NCI-H146 treated with DMSO at 0.1 percent for 48 hours (cell line): Measurements from ENCODE around the gene SFMBT1.
"Not testable (repeated sequence)": the region's sequence is repeated elsewhere in the genome, so short reads cannot be mapped to it uniquely, and the experiment has no call there.

Experiments used
- DNase-seq: peaks from one replicate; lab custom pipeline; 2025; ENCODE audit not compliant: unreplicated experiment; lab: John Stamatoyannopoulos, UW

Gene SFMBT1

DNA sequence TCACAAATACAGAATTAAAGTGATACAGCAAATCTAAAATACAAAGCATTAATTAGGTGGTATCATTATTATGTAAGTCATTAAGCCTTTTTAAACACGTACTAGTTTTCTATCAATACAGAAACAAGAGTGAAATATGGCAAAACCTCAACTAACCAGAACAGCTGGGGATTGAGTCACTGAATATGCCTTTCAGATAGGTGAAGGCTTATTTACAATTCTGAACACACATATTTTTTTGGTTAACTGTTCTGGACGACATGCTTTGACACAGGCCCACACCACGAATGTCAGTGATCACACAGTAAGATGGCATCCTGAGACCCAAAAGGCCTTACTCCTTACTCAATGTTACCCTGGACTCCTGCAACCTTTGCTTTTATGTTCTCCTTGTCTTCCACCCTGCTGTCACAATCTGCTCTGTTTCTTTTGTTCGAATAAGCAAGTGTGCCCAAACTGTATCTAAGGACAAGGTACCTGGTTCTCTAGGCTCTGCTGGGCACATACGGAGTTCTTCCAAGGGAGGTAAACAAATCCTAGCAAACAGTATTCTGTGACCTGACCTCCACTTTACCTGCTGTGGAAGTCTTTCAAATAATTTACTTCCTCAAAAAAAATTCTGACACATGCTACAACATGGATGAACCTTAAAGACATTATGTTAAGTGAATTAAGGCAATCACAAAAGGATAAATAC, 7.0 kb downstream of the SFMBT1 start:
- no peak for DNase-seq

- no peak for DNase-seq
These were observed 9.9 kb downstream of the SFMBT1 start for GRCh38 chr3:53035825-53036619.

DNA sequence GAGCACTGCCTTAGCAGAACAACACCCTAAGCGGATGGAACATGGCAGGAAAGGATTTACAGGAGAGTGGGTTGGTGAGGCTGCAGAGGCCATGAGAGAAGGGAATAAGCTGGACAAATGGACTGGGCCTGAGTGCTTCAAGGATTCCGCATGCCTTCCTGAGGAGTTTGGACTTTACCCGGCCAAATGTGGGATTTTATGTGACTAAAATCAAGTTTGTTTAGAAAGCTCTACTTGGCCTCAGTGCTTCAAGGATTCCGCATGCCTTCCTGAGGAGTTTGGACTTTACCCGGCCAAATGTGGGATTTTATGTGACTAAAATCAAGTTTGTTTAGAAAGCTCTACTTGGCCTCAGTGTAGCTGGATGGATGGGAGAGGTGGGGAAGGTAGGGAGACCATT, 10.9 kb downstream of the SFMBT1 start:
- not testable (repeated sequence) for DNase-seq

- DNase-seq: not testable (repeated sequence)
These were observed 11.5 kb downstream of the SFMBT1 start for GRCh38 chr3:53034411-53034810.

DNA sequence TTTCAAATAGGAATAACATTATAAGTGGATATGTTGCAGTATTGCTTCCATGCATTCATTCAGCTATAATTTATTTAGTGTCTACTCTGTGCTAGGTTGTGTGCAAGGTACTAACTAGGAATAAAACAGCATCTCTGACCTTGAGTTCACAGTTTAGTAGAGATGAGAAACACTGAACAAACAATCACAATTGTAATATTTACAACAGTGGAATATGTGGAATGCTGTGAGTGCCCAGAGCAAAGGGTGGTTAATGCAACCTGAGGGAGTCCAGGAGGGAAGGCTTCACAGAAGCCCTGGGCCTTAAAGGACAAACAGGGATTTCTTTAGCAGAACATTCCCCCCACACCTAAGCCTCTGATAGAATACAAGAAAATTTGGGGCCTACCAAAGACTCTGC, 13.3 kb downstream of the SFMBT1 start:
- DNase-seq: no peak

DNA sequence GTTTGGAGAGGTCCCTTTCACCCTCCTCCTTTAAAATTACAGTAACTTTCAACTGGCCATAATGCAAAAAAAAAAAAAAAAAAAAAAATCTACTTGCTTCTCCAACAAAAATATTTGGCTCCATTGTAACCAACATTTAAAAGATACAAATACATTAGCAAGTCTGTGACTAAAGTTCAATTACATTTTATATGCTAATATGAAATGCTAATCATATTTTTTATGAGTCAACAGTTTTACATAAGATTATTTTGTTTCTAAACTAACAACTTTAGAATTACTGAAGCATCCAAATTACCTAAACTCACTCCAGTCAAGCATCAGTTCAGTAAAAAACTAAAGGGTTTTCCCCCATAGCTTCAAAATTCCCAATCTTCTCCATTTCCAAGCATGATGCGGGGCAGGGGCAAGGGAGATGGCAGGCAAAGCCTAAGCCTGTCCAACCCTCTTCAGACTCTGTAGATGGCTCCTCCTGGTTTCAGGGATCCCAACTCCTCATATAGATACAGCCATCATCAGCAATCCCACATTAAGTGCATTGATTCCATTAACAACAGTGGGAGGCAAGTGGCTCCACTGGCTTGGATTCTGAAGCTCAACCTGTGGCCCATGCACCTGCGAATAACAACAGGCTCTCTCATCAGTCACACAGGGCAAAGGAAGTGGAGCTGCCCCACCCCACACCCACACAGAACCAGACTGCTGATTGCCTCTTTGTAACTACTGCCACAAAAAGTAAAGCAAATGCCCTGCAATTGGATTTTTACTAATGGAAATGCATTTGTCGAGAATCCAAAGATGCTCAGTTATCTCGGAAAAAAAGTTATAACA, 15.0 kb downstream of the SFMBT1 start:
- no peak for DNase-seq

GRCh38 chr3:53028641-53029040, 17.2 kb downstream of the SFMBT1 start:
- DNase-seq: no peak

DNA sequence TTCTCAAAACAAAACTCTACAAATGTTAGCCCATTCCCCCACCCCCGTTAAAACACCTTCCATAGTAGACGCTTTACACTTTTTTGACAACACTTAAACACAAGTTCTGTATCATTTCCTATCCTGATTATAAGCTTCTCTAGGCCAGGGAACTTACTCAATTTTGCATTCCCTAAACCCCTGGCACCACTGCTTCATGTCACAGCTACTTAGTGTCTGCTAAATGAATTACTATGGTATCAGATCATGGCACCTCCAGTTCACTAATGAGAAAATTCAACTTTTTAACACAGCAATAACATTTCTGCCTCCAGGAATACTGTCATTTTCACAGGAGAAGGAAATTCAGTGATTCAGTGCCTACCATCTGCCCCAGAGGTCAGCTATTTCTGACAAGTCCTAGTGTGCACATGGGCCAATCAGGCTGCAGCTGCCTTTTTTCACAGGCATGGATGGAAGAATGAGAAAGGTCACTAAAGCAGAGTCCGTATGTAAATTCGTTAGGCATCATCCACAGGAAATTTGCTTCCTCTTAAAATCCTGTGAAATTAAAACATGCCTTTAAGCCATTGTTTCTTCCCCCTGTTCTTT, 18.5 kb downstream of the SFMBT1 start:
- DNase-seq: no peak

DNA sequence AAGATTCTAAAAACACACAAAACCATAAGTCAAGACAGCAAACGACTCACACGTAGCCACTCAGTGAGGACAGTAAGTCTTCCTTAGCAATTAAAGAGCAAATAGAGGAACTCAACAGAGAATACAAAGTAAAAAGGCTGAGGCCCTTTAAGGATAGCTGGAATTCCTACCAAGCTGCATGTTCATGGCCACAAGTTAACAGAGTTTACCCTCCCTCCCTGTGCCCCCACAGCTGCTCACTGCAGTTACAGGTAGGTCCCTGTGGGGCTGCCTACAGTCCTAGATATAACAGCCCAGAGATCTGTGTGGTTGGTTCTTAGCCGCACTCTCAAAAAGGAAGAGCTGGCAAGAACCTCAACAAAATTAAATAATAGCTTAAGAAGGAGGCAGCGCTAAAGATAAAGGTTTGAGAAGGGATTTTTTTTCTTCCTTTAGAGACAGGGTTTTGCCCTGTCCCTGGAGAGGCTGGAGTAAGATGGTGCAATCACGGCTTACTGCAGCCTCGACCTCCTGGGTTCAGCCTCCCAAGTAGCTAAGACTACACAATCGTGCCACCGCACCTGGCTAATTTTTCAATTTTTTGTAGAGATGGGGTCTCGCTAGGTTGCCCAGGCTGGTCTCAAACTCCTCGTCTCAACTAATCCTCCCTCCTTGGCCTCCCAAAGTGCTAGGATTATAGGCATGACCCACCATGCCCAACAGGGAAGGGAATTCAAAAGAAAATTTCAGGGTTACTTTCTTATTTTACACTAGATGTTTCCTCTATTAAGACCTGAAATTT, 19.3 kb downstream of the SFMBT1 start:
- no peak for DNase-seq

DNA sequence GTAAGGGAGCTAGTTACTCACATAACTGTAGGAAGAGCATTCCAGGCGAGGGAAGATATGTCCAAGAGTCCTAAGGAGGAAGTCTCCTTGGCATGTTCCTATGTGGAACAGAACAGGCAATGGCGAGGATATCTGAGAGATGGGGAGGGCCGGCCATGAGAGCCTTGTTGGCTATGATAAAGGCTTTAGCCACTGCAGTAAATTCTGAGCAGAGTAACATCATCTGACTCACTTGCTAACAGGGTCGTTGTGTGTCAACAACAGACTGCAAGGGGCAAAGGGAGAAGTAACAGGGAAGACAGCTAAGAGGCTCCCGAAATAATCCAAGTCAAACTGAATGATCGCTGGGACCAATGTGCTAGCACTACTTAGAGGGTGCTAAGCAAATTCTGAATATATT, 21.6 kb downstream of the SFMBT1 start:
- DNase-seq: no peak

DNA sequence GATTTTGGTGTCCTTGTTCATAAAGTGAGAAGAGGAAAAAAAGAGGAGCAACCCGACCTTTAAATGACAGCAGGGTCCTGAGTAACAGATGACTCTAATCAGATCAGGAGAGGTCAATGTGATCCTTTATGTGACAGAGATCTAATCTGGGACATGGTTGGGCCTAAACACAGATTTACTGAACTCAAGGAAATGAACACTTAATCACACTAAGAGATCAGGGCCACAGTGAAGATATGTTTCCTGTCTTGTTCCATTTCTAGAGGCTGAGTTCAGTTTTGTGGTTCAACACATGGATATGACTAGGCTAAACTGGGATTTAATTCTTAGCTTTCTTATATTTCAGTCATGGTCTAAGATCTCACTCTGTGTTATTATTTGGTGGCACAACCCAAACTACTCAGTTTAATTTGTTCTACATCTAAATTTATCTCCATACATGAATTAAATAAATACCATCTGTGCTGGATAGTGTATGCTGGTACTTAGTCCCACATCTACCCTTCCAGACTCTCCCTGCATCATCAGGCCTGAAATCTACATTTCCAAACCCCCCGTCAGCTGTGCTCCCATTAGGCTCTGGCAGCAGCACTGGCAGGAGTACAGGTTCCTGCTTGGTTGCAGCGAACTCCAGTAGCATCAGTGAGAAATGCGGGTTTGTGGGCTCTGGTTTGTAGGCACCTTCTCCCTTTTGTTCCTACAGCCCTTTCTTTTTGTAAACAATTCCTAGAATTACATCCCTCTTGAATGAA, 22.6 kb downstream of the SFMBT1 start:
- DNase-seq: no peak

DNA sequence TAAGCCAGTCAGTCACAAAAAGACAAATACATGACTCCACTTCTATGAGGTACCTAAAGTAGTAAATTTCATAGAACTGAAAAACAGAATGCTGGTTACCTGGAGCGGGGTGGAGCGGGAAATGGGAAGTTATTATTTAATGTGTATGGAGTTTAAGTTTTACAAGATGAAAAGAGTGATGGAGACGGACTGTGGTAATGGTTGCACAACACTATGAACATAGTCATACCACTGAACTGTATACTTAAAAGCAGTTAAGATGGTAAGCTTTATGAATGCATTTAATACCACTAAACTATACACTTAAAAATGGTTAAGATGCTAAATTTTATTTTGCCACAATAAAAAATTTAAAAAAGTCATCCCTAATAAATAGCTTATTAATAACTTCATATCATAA, 23.2 kb downstream of the SFMBT1 start:
- DNase-seq: no peak

GRCh38 chr3:53016236-53016635, 29.6 kb downstream of the SFMBT1 start:
- DNase-seq: no peak

GRCh38 chr3:53011324-53011723, 34.5 kb downstream of the SFMBT1 start:
- DNase-seq: no peak

DNA sequence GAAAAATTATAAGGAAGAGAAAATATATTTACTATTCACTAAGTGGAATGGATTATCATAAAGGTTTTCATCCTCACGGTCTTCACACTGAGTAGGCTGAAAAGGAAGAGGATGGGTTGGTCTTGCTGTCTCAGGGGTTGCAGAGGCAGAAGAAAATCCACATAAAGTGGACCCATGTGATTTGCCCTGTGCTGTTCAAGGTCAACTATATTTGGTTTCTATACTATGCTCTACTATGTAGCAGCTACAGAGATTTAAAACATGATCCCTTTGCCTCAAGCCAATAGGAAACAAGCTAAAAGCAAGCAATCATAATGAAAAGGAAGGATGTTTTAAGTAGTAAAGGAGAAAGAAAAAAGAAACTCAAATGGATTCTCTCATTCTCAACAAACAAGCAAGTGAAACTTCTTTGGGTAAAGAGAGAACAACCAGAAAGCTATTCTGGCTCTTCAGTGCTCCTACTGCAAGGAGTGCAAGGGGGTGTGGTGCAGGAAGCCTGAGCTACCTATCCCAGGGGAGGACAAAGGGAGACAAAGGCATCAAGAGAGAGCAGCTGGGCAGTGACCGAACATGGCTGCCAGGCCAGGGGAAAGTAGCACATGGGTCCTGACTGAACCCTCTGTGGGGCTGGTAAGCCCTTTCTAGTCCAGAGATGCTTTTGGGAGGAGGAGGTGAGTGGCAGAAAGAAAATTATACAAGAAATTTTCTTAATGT, 35.9 kb downstream of the SFMBT1 start:
- no peak for DNase-seq

GRCh38 chr3:53008932-53009331, 36.9 kb downstream of the SFMBT1 start:
- no peak for DNase-seq

GRCh38 chr3:53005854-53006513, 39.9 kb downstream of the SFMBT1 start:
- DNase-seq: no peak

- no peak for DNase-seq
These were observed 40.5 kb downstream of the SFMBT1 start for GRCh38 chr3:53005338-53005737.

DNA sequence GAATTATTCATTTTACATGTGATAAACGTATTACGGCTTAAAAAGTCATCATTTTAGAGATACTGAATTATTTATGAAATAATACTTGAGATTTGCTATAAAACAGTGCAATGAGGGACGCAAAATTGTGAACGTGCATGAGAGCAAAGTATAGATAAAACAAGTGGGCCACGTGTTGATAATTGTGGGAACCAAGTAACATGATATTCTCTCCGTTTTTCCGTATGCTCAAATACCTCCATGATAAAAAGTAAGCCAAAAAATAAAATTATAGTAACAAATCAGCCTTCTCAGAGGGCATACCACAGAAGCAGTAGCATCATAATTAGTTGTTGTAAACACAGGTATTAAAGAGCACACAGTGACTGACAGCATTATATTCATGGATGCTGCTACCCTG, 42.6 kb downstream of the SFMBT1 start:
- DNase-seq: no peak
